Activated naive CD4-positive, alpha-beta T cell treated with anti-CD3 and anti-CD28 coated beads, Interleukin-2, amount 50 U/mL, for 72 hours (primary cell): ENCODE measurements around the gene MAML3. TPM values are rescaled to one million over a fixed set of nuclear protein-coding genes. Genes with fewer than 3 reads are reported as not detected.
A peak's percentile ranks its signal among the peaks of the same experiment; 100 is the strongest.

Experiments
- ATAC-seq, 2 donors: fragments of 150-1000 bp; cut with Tn5 transposase; 2 replicates each; pipeline ENCODE4 v1.10.0; 2021; ENCODE audit warnings: mild to moderate bottlenecking in 2 of 2, moderate library complexity in 2 of 2
- DNase-seq, 2 donors: peaks; one replicate each; pipeline ENCODE4 v3.0.0; 2021 to 2022; ENCODE audit warnings: low spot score in 2 of 2
- H3K27ac Mint-ChIP-seq, 2 donors: one replicate each; pipeline ENCODE4 v1.8.0; 2022; ENCODE audit warnings: mild to moderate bottlenecking in 2 of 2, mixed read lengths in 2 of 2
- H3K36me3 Mint-ChIP-seq, 2 donors: one replicate each; pipeline ENCODE4 v1.8.0; 2022; ENCODE audit warnings: mixed read lengths in 2 of 2
- H3K9me3 Mint-ChIP-seq, 2 donors: one replicate each; pipeline ENCODE4 v1.8.0; 2022; ENCODE audit warnings: mixed read lengths in 2 of 2
- total RNA-seq, 2 donors: library from RNA; stranded (reverse); gene quantifications; one replicate each; pipeline ENCODE4 v1.2.3, GENCODE V29; 2022

The MAML3 gene
- total RNA-seq, 2 donors from 2014 or later: 0.70 to 1.0 TPM

DNA sequence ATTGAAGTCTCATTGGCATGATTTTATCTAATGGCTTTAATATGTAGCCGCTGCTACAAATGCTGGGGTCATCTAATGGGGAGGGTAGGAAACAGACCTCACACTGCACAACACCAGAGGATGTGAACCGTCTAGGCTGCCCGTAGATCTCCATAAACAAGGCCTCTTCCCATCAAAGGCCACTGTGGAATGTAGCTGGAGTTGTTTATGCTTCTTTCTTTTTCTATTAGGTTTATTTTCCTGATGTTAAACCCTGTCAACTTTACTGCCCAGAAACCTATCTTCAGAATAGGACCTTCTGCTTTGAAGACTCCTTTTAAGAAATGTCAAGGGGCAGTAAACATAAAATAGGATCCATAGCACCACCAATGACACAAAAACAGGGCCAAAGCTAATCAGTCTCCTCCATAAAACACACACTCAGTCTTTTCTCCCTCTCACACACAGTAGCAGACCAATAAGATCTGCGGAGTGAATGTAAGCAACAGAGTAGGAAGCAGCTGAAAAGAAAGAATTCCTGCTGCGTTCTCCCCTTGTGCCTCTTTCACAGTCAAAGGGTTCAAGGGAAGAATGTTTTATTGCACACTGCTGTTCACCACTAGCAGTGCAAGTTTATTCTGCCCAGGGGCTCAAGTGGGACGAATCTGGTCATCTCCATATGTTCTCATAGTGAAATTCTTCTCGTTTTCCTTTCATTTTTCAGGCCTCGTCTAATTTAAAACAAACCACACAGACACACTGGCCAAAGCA lies 72.2 kb downstream of the MAML3 start:
- no peak overlapping the region for H3K27ac Mint-ChIP-seq
- no peaks in the 10 kb centered on the region for H3K36me3 Mint-ChIP-seq
- no peak for DNase-seq
- no peak for ATAC-seq
- no peaks in the 10 kb centered on the region for H3K9me3 Mint-ChIP-seq

DNA sequence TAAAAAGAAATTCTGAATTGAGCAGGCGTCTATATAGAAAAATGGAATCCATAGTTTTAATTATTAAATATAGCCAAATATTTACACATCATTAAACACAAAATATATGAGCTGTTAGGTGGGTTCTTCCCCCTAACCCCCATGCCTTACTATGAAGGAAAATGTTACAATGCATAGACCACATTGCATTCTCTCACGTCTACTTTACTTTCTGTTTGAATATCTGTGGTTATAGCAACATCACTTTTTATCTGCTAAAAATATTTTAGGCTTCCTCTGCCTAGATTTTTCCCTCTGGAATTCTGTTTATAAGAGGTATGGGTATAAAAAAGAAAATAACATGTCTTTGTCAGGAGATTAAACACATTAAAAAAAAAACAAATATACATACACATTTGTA lies 73.1 kb downstream of the MAML3 start:
- DNase-seq: no peak
- Mint-ChIP-seq H3K27ac (no peak overlapping the region), H3K9me3 (no peaks in the 10 kb centered on the region), H3K36me3 (no peaks in the 10 kb centered on the region)
- peak; percentile 85 to 88 for ATAC-seq

DNA sequence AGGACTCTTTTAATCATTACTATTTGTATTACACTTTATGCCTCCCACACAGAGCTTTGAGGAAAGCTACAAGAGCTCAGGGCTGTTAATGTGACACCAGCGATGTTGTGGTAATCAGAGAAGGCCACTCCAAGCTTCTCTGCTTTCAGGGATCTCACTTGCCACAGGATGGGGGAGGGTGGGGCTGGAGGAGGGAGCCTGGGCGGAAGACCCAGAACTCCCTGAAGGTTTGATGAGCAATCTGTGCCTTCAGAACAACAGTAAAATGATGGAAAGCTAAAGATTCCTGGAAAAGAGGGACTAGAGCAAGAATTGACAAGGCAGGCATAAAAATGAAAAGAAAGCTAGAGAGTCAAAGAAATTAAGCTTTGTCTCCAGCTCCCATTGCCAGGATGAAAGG lies 75.6 kb downstream of the MAML3 start:
- Mint-ChIP-seq H3K27ac (no peak overlapping the region), H3K9me3 (peaks cover 0 to 2% of the 10 kb centered on the region in 2 donors), H3K36me3 (peaks cover 3 to 4% of the 10 kb centered on the region in 2 donors)
- DNase-seq (no peak), ATAC-seq (no peak)

DNA sequence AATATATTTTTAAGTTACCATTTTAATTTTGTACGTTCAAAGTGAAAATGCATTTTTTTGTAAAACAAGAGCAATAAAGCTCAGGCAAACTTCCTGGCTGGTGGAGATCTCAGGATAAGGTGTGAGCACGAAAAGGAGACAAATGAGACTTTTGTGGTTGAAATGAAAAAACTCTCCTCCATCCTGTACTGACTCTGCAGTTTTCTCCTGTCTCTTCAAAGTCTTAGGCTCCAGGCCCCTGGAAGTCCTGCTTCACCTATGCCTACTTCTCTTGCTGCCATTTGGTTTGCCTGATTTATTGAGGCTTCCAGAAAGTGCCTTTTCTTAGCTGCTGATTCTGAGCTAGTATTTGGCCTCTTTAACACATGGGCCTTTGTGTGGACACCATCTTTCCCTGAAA lies 77.7 kb downstream of the MAML3 start:
- Mint-ChIP-seq H3K36me3 (peaks cover 6 to 10% of the 10 kb centered on the region in 2 donors), H3K27ac (no peak overlapping the region), H3K9me3 (peaks cover 0 to 4% of the 10 kb centered on the region in 2 donors)
- ATAC-seq (peak in 1 of 2 donors; percentile 20), DNase-seq (no peak)

DNA sequence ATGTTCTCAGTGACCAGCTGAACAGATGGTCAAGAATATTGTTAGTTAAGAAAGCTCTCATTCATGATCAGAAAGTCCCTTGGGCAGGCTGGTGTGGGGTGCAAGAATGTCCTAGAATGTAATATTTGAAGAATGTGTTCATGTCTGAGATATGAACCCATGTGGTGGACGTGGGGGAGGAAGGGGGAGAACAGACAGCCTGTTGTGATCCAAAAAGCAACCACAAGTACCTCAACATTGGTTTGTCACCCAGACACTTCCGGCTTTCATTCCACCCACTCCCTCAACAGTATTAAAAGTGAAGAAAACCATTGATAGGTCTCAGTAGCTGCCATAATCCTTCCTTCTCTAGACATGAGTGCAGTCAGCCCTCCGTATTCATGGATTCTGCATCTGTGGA lies 82.2 kb downstream of the MAML3 start:
- peak overlapping the region in 1 of 2 donors; percentile 80 for H3K27ac Mint-ChIP-seq
- DNase-seq (peak; percentile 62 to 72), ATAC-seq (peak; percentile 92 to 94)
- H3K36me3 Mint-ChIP-seq: peaks cover 11 to 15% of the 10 kb centered on the region in 2 donors
- peaks cover 0 to 4% of the 10 kb centered on the region in 2 donors for H3K9me3 Mint-ChIP-seq

DNA sequence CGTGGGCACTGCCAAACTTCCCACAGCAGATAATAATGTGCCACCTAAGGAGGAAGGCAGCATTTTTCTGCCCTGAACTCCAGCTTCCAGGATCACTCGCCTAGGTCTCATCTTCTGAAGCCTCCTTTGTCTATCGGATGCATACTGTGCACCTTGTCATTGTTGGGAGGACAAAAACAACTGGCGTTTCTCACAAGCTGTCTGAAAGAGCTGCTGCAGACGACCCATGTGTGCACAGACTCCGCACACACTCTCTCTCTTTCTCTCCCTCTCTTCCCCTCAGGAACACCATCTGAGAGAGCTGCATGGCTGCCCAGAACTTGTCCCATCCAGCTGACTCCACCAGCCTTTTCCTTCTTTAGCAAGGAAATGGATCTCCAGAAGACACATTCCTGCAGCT lies 83.0 kb downstream of the MAML3 start:
- Mint-ChIP-seq H3K36me3 (peaks cover 11 to 15% of the 10 kb centered on the region in 2 donors), H3K27ac (peak overlapping the region in 1 of 2 donors; percentile 80), H3K9me3 (peaks cover 0 to 4% of the 10 kb centered on the region in 2 donors)
- DNase-seq: no peak
- peak in 1 of 2 donors; percentile 6 for ATAC-seq

DNA sequence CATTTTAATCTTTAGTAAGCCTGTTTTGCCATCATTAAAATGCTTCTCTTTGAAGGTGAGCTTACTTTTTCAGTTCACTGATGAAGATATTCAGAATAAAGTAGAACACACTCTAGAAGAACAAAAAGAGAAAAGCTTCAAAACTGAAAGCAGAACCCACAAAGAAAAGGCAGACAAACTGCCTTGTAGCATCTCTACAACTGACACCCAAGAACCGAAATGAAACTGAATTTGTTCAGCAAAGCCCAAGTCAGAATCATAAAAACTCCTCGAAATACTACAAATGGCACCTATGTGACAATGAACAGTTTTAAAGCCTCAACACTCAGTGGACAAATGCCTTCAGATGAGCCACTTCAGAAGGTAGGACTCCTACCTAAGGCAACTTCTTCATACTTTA lies 83.6 kb downstream of the MAML3 start:
- no peak for DNase-seq
- H3K27ac Mint-ChIP-seq: peak overlapping the region in 1 of 2 donors; percentile 80
- ATAC-seq: peak; percentile 27 to 70
- peaks cover 11 to 15% of the 10 kb centered on the region in 2 donors for H3K36me3 Mint-ChIP-seq
- peaks cover 0 to 4% of the 10 kb centered on the region in 2 donors for H3K9me3 Mint-ChIP-seq

DNA sequence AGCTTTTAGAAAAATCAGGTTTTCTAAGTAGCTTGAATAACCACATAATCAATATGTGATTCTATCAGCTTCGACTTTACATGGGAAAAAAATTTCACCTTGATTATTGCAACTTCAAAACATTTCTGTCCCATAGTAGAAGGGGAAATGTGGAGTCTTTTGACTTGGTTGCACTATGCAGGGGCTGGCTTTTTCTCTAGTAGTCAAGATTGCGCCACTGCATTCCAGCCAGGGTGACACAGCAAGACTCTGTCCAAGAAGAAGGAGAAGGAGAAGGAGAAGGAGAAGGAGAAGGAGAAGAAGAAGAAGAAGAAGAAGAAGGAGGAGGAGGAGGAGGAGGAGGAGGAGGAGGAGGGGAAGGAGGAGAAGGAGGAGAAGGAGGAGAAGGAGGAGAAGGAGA lies 84.9 kb downstream of the MAML3 start:
- DNase-seq (no peak), ATAC-seq (no peak)
- Mint-ChIP-seq H3K36me3 (peaks cover 11 to 15% of the 10 kb centered on the region in 2 donors), H3K9me3 (peaks cover 0 to 4% of the 10 kb centered on the region in 2 donors), H3K27ac (no peak overlapping the region)

DNA sequence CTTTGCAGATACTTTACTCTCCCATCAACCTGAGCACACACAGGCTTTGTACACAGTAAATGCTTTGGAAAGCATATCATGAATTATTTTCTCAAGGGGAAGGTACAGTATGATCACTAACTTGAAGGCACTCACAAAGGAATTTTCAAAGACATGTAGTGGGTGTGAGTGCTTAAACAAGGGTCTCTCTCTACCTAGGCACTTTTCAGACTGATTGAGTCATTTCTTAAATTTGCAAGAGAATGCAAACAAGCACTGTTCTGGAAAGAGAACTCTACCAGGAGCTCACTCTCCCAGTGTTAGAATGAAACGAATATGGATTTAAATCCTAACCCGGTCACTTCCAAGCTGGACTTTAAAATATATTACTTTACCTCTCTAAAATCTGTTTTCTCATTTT lies 85.7 kb downstream of the MAML3 start:
- peaks cover 0 to under 1% of the 10 kb centered on the region in 2 donors for H3K9me3 Mint-ChIP-seq
- DNase-seq: no peak
- H3K36me3 Mint-ChIP-seq: peaks cover 7 to 9% of the 10 kb centered on the region in 2 donors
- H3K27ac Mint-ChIP-seq: no peak overlapping the region
- ATAC-seq: no peak

DNA sequence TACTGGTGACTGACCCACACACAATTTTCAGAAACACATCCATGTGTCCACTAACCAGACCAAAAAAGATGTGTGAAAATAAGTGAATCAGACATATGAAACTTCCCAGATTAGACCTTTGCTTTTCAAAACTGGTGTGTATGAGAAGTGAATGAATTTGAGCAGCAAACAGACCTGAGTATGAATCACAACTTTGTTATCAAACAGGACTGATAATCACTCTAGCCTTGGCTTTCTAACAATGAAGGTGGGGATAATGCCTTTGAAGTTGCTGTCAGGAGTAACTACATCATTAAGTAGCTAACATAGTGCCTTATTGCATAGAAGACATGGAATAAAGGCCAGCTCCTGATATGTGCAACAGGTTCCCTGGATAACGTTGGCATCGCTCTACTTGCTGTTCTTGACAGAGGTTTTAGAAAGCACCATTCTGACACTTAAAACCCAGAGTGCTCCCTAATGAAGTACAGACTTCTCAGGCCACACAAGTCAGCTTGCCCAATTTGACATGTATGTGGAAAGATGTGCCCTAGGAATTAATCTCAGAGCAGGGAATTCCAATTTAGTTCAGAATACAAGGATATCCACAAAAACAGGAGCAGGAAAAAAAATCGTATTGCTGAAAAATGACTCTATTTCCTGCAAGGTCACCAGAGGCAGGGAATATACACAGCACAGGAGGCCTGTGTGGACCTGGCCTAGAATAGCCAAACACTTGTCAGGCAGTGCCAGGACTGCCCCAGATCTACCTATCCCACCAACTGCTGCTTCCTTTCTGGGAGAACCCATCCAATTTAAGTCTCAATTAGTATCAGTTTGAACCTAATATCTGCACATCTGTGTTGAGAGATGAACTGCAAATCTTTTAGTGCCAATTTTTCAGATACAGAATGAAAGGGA lies 87.7 kb downstream of the MAML3 start:
- Mint-ChIP-seq H3K27ac (no peak overlapping the region), H3K9me3 (no peaks in the 10 kb centered on the region), H3K36me3 (peaks cover 5% of the 10 kb centered on the region in 2 donors)
- ATAC-seq (no peak), DNase-seq (no peak)

DNA sequence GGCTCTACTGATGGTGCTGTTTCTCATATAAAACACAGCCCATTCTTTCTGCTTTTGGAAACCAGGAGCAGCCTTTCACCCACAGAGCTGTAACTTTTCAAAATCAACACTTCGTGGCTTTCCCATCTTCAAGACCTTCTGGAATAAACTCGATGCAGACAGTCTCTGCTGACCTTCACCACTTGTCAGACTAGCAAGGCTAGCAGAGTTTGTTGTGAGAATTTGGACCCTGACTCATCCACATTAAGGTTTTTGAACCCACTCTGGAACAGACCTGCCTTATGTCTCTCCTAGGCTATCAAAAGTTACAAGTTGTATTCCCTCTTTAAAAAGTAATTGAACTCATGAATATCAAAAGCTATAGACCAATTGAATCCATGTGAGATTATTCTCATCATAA lies 88.6 kb downstream of the MAML3 start:
- no peaks in the 10 kb centered on the region for H3K9me3 Mint-ChIP-seq
- ATAC-seq (no peak), DNase-seq (no peak)
- H3K27ac Mint-ChIP-seq: no peak overlapping the region
- H3K36me3 Mint-ChIP-seq: peaks cover 0 to 5% of the 10 kb centered on the region in 2 donors

DNA sequence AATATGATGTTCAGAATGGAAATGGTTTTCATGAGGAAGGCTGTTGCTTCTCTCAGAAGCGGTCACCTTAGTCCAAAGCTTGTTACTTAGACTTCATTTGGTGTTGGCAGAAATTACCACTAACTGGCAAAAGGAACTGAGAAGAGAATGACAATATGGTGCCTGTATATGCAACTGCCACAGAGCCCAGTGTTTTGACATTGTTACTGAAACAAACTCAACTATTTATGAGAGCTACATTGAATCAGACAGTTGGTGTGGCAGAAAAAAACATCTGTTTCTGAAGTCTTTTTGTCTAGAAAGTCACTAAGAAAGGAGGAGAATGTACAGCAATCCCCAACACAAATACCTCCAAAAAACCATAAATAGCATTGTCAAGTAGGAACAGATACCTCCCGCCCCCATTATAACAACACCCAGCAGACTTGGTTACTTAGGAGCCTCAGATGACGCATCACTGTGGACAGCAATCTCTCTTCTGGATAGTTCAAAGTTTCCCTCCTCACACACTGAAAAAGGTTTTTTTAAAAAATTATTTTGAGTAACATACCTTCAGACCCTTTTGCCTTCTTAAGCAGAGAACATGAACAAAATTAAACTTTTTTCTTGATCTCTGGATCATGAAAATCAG lies 92.2 kb downstream of the MAML3 start:
- H3K27ac Mint-ChIP-seq: no peak overlapping the region
- no peaks in the 10 kb centered on the region for H3K9me3 Mint-ChIP-seq
- no peaks in the 10 kb centered on the region for H3K36me3 Mint-ChIP-seq
- DNase-seq (no peak), ATAC-seq (peak; percentile 75 to 81)

DNA sequence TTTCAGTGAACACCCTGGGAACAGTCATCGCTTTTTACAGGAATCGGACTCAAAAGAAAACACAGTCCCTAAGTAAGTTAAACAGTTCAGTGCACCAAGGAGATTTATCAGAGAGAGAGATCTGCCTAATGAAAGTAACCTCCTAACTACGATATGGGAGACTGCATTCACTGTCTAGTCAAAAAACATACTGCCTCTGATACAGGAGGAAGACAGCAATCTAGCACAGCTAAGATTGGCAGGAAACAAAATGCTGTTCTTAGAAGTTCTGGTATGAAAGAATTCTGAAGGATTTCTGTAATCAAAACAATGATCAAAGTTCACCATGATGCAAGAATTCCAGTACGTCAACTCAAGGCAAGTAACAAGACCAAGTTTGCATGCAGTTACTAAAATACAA lies 92.8 kb downstream of the MAML3 start:
- no peak for DNase-seq
- no peaks in the 10 kb centered on the region for H3K36me3 Mint-ChIP-seq
- H3K9me3 Mint-ChIP-seq: no peaks in the 10 kb centered on the region
- ATAC-seq: peak; percentile 61 to 65
- H3K27ac Mint-ChIP-seq: peak overlapping the region in 1 of 2 donors; percentile 17

DNA sequence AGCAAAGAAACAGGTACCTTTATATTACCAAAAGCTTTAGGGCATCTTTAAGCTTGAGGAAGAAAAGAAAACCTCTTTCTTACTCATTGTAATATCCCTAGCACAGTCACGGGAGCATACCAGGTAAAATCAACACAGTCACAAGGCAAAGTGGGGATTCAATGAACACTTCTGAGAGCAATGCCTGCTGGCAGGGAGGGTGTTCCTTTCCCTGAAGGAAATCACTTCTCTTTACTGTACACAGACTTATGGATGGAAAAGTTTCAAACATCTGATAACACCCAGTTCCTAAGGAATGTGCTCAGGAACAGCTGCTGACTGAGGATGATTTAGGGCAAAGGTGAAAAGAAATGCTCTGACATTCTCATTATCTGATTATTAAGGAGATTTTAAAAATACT lies 94.8 kb downstream of the MAML3 start:
- ATAC-seq: no peak
- no peak for DNase-seq
- Mint-ChIP-seq H3K9me3 (no peaks in the 10 kb centered on the region), H3K27ac (no peak overlapping the region), H3K36me3 (no peaks in the 10 kb centered on the region)

DNA sequence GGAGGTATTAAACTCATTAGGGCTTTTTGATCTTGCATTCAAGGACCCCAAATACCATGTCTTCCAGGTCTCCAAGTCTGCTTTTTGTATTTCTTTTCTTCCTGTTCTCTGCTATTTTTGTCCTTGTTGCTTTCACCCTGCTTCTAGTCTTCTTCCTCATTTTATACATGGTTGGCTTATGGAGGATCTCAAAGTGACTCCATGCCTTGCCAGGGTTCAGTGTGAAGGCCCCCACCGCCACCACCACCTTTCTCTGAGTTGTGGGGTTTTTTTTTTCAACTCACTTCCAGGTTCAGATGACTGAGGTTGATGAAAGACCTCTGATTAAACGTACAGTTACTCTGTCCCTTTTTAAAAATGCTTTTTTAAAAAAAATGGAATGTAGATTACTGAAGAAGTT lies 96.3 kb downstream of the MAML3 start:
- ATAC-seq (no peak), DNase-seq (no peak)
- no peak overlapping the region for H3K27ac Mint-ChIP-seq
- no peaks in the 10 kb centered on the region for H3K36me3 Mint-ChIP-seq
- H3K9me3 Mint-ChIP-seq: no peaks in the 10 kb centered on the region

DNA sequence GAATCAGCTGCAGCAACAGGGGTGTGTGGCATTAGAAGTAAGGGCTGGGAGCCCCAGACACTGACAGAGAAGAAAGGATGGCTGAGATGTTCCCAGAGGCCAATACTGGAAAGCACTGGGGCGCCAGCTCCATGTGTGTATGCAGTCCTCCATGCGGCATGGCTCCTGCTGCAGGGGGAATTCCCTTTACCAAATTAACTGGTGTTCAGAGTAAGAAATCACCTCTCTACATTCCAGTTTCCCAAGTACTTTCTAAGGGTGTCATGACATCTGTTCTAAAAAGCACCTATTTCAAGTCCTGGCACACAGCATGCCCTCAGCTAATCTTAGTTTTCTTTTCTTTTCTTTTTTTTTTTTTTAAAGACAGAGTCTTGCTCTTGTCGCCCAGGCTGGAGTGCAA lies 98.0 kb downstream of the MAML3 start:
- H3K9me3 Mint-ChIP-seq: no peaks in the 10 kb centered on the region
- H3K36me3 Mint-ChIP-seq: no peaks in the 10 kb centered on the region
- no peak overlapping the region for H3K27ac Mint-ChIP-seq
- ATAC-seq: peak in 1 of 2 donors; percentile 74
- DNase-seq: no peak

DNA sequence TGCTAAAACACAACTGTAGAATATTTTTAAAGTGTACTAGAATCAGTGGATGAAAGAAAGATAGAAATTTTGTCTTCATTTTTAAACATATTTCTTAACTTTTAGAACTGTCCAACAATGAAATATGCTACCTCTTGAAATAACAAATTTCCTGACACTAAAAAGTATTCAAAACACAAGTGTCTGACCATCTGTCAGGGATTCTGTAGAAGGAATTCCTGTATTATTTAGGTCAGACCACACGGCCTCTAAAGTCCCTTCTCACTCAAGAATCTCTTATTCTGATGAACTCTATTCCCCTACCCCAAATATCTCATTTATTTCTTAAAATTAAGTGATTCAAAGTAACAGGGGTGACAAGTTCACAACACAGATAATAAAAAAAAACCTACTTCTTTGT lies 99.1 kb downstream of the MAML3 start:
- Mint-ChIP-seq H3K36me3 (no peaks in the 10 kb centered on the region), H3K9me3 (no peaks in the 10 kb centered on the region), H3K27ac (no peak overlapping the region)
- ATAC-seq: no peak
- DNase-seq: no peak
